Small intestine (tissue), 7 donors: ENCODE results near the gene CCR7. TPM values are rescaled to one million over a fixed set of nuclear protein-coding genes. Genes with fewer than 3 reads are reported as not detected.
"Not testable (repeated sequence)": the region's sequence is repeated elsewhere in the genome, so short reads cannot be mapped to it uniquely, and the experiment has no call there.

ENCODE experiments used
- DNase-seq, 2 donors: peaks; one replicate each; pipeline versions ENCODE4 v3.0.0 to v3.0.0-alpha.2; 2013
- FAIRE-seq: peaks from 2 replicates; lab custom pipeline; 2012; peaks lifted over from hg19 to GRCh38; lab: Jason Lieb, UNC
- H3K27ac ChIP-seq, 3 donors: one replicate each; pipeline ENCODE4 v1.5.1; 2013; ENCODE audit warnings: low read length in 2 of 3, mild to moderate bottlenecking in 2 of 3, control low read depth in 1 of 3, inconsistent platforms in 1 of 3, low read depth in 1 of 3, moderate library complexity in 1 of 3
- H3K27me3 ChIP-seq, 3 donors: one replicate each; pipeline ENCODE4 v1.6.1; 2013; ENCODE audit warnings: low read length in 3 of 3, inconsistent platforms in 1 of 3; ENCODE audit not compliant: control insufficient read depth in 3 of 3, insufficient read depth in 3 of 3
- H3K36me3 ChIP-seq, 3 donors: one replicate each; pipeline ENCODE4 v1.6.1; 2013; ENCODE audit warnings: low read length in 3 of 3, inconsistent platforms in 1 of 3, low read depth in 1 of 3, mild to moderate bottlenecking in 1 of 3, moderate library complexity in 1 of 3; ENCODE audit not compliant: control insufficient read depth in 3 of 3, insufficient read depth in 2 of 3
- H3K4me1 ChIP-seq, 3 donors: one replicate each; pipeline ENCODE4 v1.6.1; 2013; ENCODE audit warnings: low read length in 2 of 3, inconsistent platforms in 1 of 3, low read depth in 1 of 3, mild to moderate bottlenecking in 1 of 3, moderate library complexity in 1 of 3; ENCODE audit not compliant: control insufficient read depth in 3 of 3, insufficient read depth in 2 of 3
- H3K4me3 ChIP-seq, 3 donors: one replicate each; pipeline ENCODE4 v1.5.1; 2013; ENCODE audit warnings: low read length in 3 of 3, control low read depth in 1 of 3, inconsistent platforms in 1 of 3, low read depth in 1 of 3, mild to moderate bottlenecking in 1 of 3, moderate library complexity in 1 of 3
- H3K9me3 ChIP-seq, 2 donors: one replicate each; pipeline ENCODE4 v1.6.1; 2013; ENCODE audit warnings: low read depth in 1 of 2, low read length in 1 of 2; ENCODE audit not compliant: control insufficient read depth in 2 of 2, insufficient read depth in 1 of 2
- WGBS, 3 donors: extraction: QIAGEN DNeasy Blood & Tissue Kit; methylation state at CpG; one replicate each; pipeline ENCODE4 v1.1.7; 2013; 5-methylcytosine and 5-hydroxymethylcytosine counted together
- polyA plus RNA-seq, 4 donors: library from polyadenylated mRNA; stranded (reverse) in 3 of 4; unstranded in 1 of 4; fragments of 200-250 nt in 3 of 4; fragments of 120-200 nt in 1 of 4; gene quantifications; one replicate each; pipeline versions ENCODE4 v1.2.1 to v1.2.3, GENCODE V29; 2013
- donor health status: healthy with polysubstance abuse.
- donor health status: control.
- donor health status: control.
- donor health status: Bipolar disorder and iron deficiency.
- donor health status: healthy.

CCR7 gene
- polyA plus RNA-seq, 4 donors = 0.92 to 1.7 TPM; not detected in 2

- FAIRE-seq, H3K27ac ChIP-seq, H3K9me3 ChIP-seq, H3K4me3 ChIP-seq, H3K27me3 ChIP-seq, H3K36me3 ChIP-seq, DNase-seq: not testable (repeated sequence)
- peaks cover 0 to 30% (median 12%) of the 10 kb centered on the region in 3 donors for H3K4me1 ChIP-seq
- WGBS, 3 donors = 79 to 92% (median 86%) methylated on average over 4 of the region's 4 CpGs
These were observed 18.8 kb downstream of the CCR7 start for GRCh38 chr17:40546497-40546896.

GRCh38 chr17:40545660-40546059 is 19.6 kb downstream of the CCR7 start:
- H3K4me3 ChIP-seq = no peak overlapping the region
- no peak overlapping the region for H3K27ac ChIP-seq
- no peak for FAIRE-seq
- H3K4me1 ChIP-seq = peaks cover 0 to 38% (median 12%) of the 10 kb centered on the region in 3 donors
- no peaks in the 10 kb centered on the region for H3K36me3 ChIP-seq
- no peaks in the 10 kb centered on the region for H3K9me3 ChIP-seq
- no peak for DNase-seq
- H3K27me3 ChIP-seq = no peaks in the 10 kb centered on the region
- 90 to 95% (median 93%) methylated on average over 11 of the region's 11 CpGs for WGBS, 3 donors

- no peak for FAIRE-seq
These were observed 22.5 kb downstream of the CCR7 start for GRCh38 chr17:40542558-40543411.

GRCh38 chr17:40541873-40542557 is 23.3 kb downstream of the CCR7 start:
- Histone ChIP-seq H3K4me3 (no peak overlapping the region), H3K9me3 (no peaks in the 10 kb centered on the region), H3K27me3 (no peaks in the 10 kb centered on the region), H3K36me3 (no peaks in the 10 kb centered on the region), H3K4me1 (peaks cover 0 to 28% (median 14%) of the 10 kb centered on the region in 3 donors), H3K27ac (peak overlapping the region in 2 of 3 donors; percentile 79 to 96)
- WGBS, 3 donors = 53 to 81% (median 75%) methylated on average over 18 of the region's 18 CpGs
- FAIRE-seq (no peak), DNase-seq (no peak)

More at GRCh38 chr17:40542558-40543411, 22.5 kb downstream of the CCR7 start:
- H3K4me1 ChIP-seq = peaks cover 0 to 27% (median 14%) of the 10 kb centered on the region in 3 donors
- H3K27ac ChIP-seq = peak overlapping the region in 2 of 3 donors; percentile 79 to 96
- no peak overlapping the region for H3K4me3 ChIP-seq
- WGBS, 3 donors = 49 to 81% (median 69%) methylated on average over 14 of the region's 14 CpGs
- H3K36me3 ChIP-seq = no peaks in the 10 kb centered on the region
- H3K27me3 ChIP-seq = no peaks in the 10 kb centered on the region
- no peaks in the 10 kb centered on the region for H3K9me3 ChIP-seq
- peak in 1 of 2 donors; percentile 61 for DNase-seq

GRCh38 chr17:40541060-40541872 is 24.0 kb downstream of the CCR7 start:
- Histone ChIP-seq H3K36me3 (no peaks in the 10 kb centered on the region), H3K4me1 (peaks cover 0 to 35% (median 14%) of the 10 kb centered on the region in 3 donors), H3K4me3 (no peak overlapping the region), H3K27ac (peak overlapping the region in 2 of 3 donors; percentile 79 to 96), H3K9me3 (no peaks in the 10 kb centered on the region), H3K27me3 (no peaks in the 10 kb centered on the region)
- DNase-seq = peak; percentile 60 to 74
- FAIRE-seq = no peak
- WGBS, 3 donors = 36 to 49% (median 42%) methylated on average over 20 of the region's 20 CpGs

- no peaks in the 10 kb centered on the region for H3K9me3 ChIP-seq
- 78 to 82% (median 81%) methylated on average over 8 of the region's 8 CpGs for WGBS, 3 donors
- H3K36me3 ChIP-seq = no peaks in the 10 kb centered on the region
- no peak overlapping the region for H3K4me3 ChIP-seq
- peak overlapping the region in 1 of 3 donors; percentile 96 for H3K27ac ChIP-seq
- H3K27me3 ChIP-seq = no peaks in the 10 kb centered on the region
- FAIRE-seq (no peak), DNase-seq (no peak)
- H3K4me1 ChIP-seq = peaks cover 0 to 35% (median 14%) of the 10 kb centered on the region in 3 donors
These were observed 24.8 kb downstream of the CCR7 start for GRCh38 chr17:40540448-40540847.

GRCh38 chr17:40539711-40540411 is 25.4 kb downstream of the CCR7 start:
- H3K27ac ChIP-seq = peak overlapping the region in 1 of 3 donors; percentile 96
- H3K4me3 ChIP-seq = no peak overlapping the region
- H3K27me3 ChIP-seq = no peaks in the 10 kb centered on the region
- H3K36me3 ChIP-seq = no peaks in the 10 kb centered on the region
- H3K4me1 ChIP-seq = peaks cover 0 to 35% (median 14%) of the 10 kb centered on the region in 3 donors
- DNase-seq = no peak
- no peaks in the 10 kb centered on the region for H3K9me3 ChIP-seq
- WGBS, 3 donors = 82 to 92% (median 87%) methylated on average over 9 of the region's 9 CpGs
- no peak for FAIRE-seq
